A549 treated with DMSO at 1 μM for 4 hours (cell line): Measurements from ENCODE around the gene CD69. TPM values are rescaled to one million over a fixed set of nuclear protein-coding genes. Genes with fewer than 3 reads are reported as not detected.

Experiments
- total RNA-seq: library from RNA; stranded (reverse); fragments of 200-300 nt; extraction: Qiagen RNA extraction; gene quantifications from 5 replicates; pipeline ENCODE4 v1.2.3, GENCODE V29; 2022; ENCODE audit warnings: low read depth

The CD69 gene
- total RNA-seq = 0.26 TPM in 1 of 5 replicates, not detected in the others

GRCh38 chr12:9760699-9761418 is at the start of gene CD69:
TSS of gene CD69 (minus strand) at chr12:9760901. CDS start at chr12:9760820, 81 bp downstream.

DNA sequence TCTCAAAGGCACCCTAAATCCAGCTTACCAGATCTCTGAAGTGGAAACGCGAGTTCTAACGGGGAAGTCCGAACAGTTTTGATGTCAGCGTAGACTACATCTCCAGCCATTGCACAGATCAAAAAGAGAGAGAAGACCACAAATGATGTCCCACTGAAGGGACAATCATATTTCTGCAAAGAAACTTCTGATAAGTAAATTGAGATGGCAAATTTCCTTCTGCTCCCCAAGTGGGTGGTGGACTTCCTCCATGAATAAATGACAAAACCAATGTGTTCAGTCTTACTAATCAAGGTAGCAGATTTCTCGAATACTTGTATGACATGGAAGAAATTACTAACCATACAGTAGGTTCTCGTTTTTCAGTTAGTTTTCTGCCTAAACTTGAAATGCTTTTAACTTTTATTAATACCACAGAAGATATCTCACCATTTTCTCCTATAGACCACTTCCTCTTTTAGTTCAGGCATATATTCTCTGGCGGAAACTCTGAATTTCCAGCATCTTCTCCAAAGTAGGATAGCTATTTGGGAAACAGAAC is 27.7 kb downstream of the CD69 start, which contains the start of gene CLECL1:
TSS of gene CLECL1 (minus strand) at position 177 of the 541 bp plus-strand sequence.

Other genes starting within 250 kb of the CD69 start
- not detected in 5 replicates for gene KLRB1, start 153.0 kb downstream of the CD69 start, total RNA-seq
- 0.37 to 0.81 TPM (median 0.63 TPM) in 5 replicates for gene CLEC2D, start 91.2 kb downstream of the CD69 start, total RNA-seq
- not detected in 5 replicates for gene CLECL1, start 27.8 kb downstream of the CD69 start, total RNA-seq
- gene KLRF1, start 66.6 kb upstream of the CD69 start, total RNA-seq = not detected in 5 replicates
- gene CLEC2B, start 108.5 kb upstream of the CD69 start, total RNA-seq = 1.6 to 2.5 TPM (median 1.9 TPM) in 5 replicates
- gene KLRF2, start 120.6 kb upstream of the CD69 start, total RNA-seq = not detected in 5 replicates
- gene CLEC2A, start 171.5 kb upstream of the CD69 start, total RNA-seq = not detected in 5 replicates
- gene CLEC12A, start 210.5 kb upstream of the CD69 start, total RNA-seq = not detected in 5 replicates
- not detected in 5 replicates for gene CLEC1B, start 238.2 kb upstream of the CD69 start, total RNA-seq
- not detected in 5 replicates for gene CLEC12B, start 249.7 kb upstream of the CD69 start, total RNA-seq